Measurements from ENCODE around the gene OST4.

DNA sequence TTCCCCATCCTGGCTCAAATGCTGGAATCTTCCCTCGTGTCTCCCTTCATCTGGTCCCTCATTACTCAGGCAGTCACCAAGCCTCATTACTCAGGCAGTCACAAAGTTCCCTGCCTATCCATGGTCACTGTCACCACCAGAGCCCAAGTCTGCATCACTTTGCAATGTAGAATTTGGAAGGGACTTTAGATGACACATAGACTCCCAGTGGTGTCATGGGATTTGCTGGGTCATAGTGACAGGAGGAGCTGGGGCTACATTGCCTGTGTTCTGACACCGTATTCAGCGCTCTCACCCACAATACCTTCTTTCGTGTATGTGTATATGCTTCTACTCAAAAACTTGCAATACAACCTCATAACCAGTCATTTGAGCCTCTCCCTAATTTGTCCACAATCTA is 4.9 kb upstream of the OST4 start:
- TF ChIP-seq, protein P1, sequence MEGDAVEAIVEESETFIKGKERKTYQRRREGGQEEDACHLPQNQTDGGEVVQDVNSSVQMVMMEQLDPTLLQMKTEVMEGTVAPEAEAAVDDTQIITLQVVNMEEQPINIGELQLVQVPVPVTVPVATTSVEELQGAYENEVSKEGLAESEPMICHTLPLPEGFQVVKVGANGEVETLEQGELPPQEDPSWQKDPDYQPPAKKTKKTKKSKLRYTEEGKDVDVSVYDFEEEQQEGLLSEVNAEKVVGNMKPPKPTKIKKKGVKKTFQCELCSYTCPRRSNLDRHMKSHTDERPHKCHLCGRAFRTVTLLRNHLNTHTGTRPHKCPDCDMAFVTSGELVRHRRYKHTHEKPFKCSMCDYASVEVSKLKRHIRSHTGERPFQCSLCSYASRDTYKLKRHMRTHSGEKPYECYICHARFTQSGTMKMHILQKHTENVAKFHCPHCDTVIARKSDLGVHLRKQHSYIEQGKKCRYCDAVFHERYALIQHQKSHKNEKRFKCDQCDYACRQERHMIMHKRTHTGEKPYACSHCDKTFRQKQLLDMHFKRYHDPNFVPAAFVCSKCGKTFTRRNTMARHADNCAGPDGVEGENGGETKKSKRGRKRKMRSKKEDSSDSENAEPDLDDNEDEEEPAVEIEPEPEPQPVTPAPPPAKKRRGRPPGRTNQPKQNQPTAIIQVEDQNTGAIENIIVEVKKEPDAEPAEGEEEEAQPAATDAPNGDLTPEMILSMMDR (IDR thresholded peaks at IDR 0.05), result no peak
- no peak for TF ChIP-seq POLR2A (IDR thresholded peaks at IDR 0.05)

All from adrenal gland (tissue), 5 donors.